HepG2 (cell line): Measurements from ENCODE around the gene EMP2. TPM values are rescaled to one million over a fixed set of nuclear protein-coding genes. Genes with fewer than 3 reads are reported as not detected.

Experiments used
- ATAC-seq: fragments of 200-7000 bp; cut with Tn5 transposase; 3 replicates; pipeline ENCODE4 v1.9.1; 2020; ENCODE audit warnings: mild to moderate bottlenecking, moderate library complexity
- BruUV-seq: library from RNA; stranded (reverse); fragments of 400-500 nt; replicated peaks from 2 replicates; lab custom pipeline; 2021; lab: Mats Ljungman, UMichigan
- CTCF ChIA-PET: fragments of 300-600 bp; formaldehyde crosslinking; extraction: SDS; loops from one replicate; lab custom pipeline; 2021; ENCODE audit warnings: low total read pairs, inconsistent platforms, low intra/inter-chr PET ratio; lab: Yijun Ruan, JAX
- POLR2A ChIA-PET: fragments of 350-600 bp; sonication (Branson Sonifier 250); formaldehyde crosslinking; loops from one replicate; lab custom pipeline; 2020; ENCODE audit warnings: antibody characterized with exemption, inconsistent platforms; lab: Yijun Ruan, JAX
- DNase-seq: peaks from one replicate; pipeline ENCODE4 v3.0.0-alpha.2; 2015; ENCODE audit warnings: low spot score
- FAIRE-seq: peaks from 3 replicates; lab custom pipeline; 2011; peaks lifted over from hg19 to GRCh38; lab: Jason Lieb, UNC
- H2AFZ ChIP-seq: one replicate; pipeline ENCODE4 v1.6.1; 2011; ENCODE audit warnings: low read length, inconsistent platforms
- H3K27ac ChIP-seq: fragments of 300-600 bp; 3 replicates; pipeline ENCODE4 v1.8.0; 2011; ENCODE audit warnings: mixed run types, mild to moderate bottlenecking, mixed read lengths, low read length, inconsistent platforms; ENCODE audit not compliant: insufficient read depth; ENCODE audit errors: extremely low read length
- H3K27me3 ChIP-seq, 2 experiments: fragments of 200-600 bp in 1 of 2; 2 replicates in 1 of 2; 3 replicates in 1 of 2; pipeline versions ENCODE4 v1.6.0 to v1.8.0; 2011; ENCODE audit warnings: low read length in 2 of 2, mild to moderate bottlenecking in 2 of 2, moderate library complexity in 2 of 2, inconsistent platforms in 1 of 2; ENCODE audit not compliant: insufficient read depth in 2 of 2, control insufficient read depth in 1 of 2
- H3K36me3 ChIP-seq, 2 experiments: fragments of 200-600 bp in 1 of 2; replicated peaks in 1 of 2; 2 replicates in 1 of 2; 3 replicates in 1 of 2; pipeline versions ENCODE4 v1.5.1 to v1.8.0; 2011; ENCODE audit warnings: low read length in 2 of 2, inconsistent platforms in 1 of 2; ENCODE audit not compliant: insufficient read depth in 2 of 2, control insufficient read depth in 1 of 2
- H3K4me1 ChIP-seq: 2 replicates; pipeline ENCODE4 v1.5.1; 2012; ENCODE audit warnings: low read length, inconsistent platforms; ENCODE audit not compliant: insufficient read depth
- H3K4me2 ChIP-seq: 2 replicates; pipeline ENCODE4 v1.6.0; 2011; ENCODE audit warnings: low read depth, low read length, inconsistent platforms
- H3K4me3 ChIP-seq, 3 experiments: fragments of 200-600 bp in 1 of 3; sonication (generic), shearing (Covaris generic) in 1 of 3; replicated peaks in 1 of 3; 2 replicates each; pipeline ENCODE4 v1.5.1; 2011 to 2016; ENCODE audit warnings: low read length in 3 of 3, inconsistent platforms in 2 of 3, low read depth in 2 of 3, mild to moderate bottlenecking in 2 of 3, control low read depth in 1 of 3, mixed read lengths in 1 of 3; ENCODE audit not compliant: insufficient read depth in 1 of 3
- H3K79me2 ChIP-seq: one replicate; pipeline ENCODE4 v1.6.1; 2011; ENCODE audit warnings: low read length, inconsistent platforms; ENCODE audit not compliant: insufficient read depth
- H3K9ac ChIP-seq: 2 replicates; pipeline ENCODE4 v1.6.0; 2011; ENCODE audit warnings: mild to moderate bottlenecking, low read depth, low read length, inconsistent platforms; ENCODE audit not compliant: insufficient read depth
- H3K9me3 ChIP-seq: 2 replicates; pipeline ENCODE4 v1.5.1; 2012; ENCODE audit warnings: mild to moderate bottlenecking, low read length
- H4K20me1 ChIP-seq: 2 replicates; pipeline ENCODE4 v1.6.0; 2011; ENCODE audit warnings: inconsistent platforms, mild to moderate bottlenecking, low read length, moderate library complexity; ENCODE audit not compliant: insufficient read depth
- E2F5 ChIP-seq: sonication (generic); formaldehyde crosslinking; conservative IDR thresholded peaks from 2 replicates; pipeline ENCODE4 v1.4.0; 2020; ENCODE audit warnings: missing genetic modification reagents
- EEA1 ChIP-seq: sonication (generic); formaldehyde crosslinking; IDR thresholded peaks from 2 replicates; pipeline ENCODE4 v1.5.1; 2020; ENCODE audit warnings: mild to moderate bottlenecking, missing genetic modification reagents, borderline replicate concordance
- FOXK1 ChIP-seq: sonication (generic); formaldehyde crosslinking; IDR thresholded peaks from 2 replicates; pipeline ENCODE4 v1.4.0; 2020; ENCODE audit warnings: low read depth, missing genetic modification reagents, borderline replicate concordance
- HHEX ChIP-seq: IDR thresholded peaks from 2 replicates; pipeline ENCODE4 v1.6.1; 2016; ENCODE audit warnings: control low read depth
- MBD4 ChIP-seq: IDR thresholded peaks from 2 replicates; pipeline ENCODE4 v1.6.1; 2012; ENCODE audit warnings: low read length, inconsistent platforms, borderline replicate concordance
- MTERF4 ChIP-seq: sonication (generic); formaldehyde crosslinking; IDR thresholded peaks from 2 replicates; pipeline ENCODE4 v1.8.0; 2023; ENCODE audit warnings: mild to moderate bottlenecking, missing genetic modification reagents
- NCOA1 ChIP-seq: sonication (generic); formaldehyde crosslinking; IDR thresholded peaks from 2 replicates; pipeline ENCODE4 v1.9.0; 2021; ENCODE audit warnings: missing genetic modification reagents
- TAF1 ChIP-seq: sonication (generic); formaldehyde crosslinking; IDR thresholded peaks from 2 replicates; pipeline ENCODE4 v1.4.0; 2020; ENCODE audit warnings: missing genetic modification reagents
- ZFAT ChIP-seq: sonication (generic); formaldehyde crosslinking; conservative IDR thresholded peaks from 2 replicates; pipeline ENCODE4 v1.8.1; 2023; ENCODE audit warnings: missing genetic modification reagents, inconsistent platforms
- ZNF281 ChIP-seq: sonication (generic); formaldehyde crosslinking; IDR thresholded peaks from 2 replicates; pipeline ENCODE4 v1.4.0; 2020; ENCODE audit warnings: missing genetic modification reagents, borderline replicate concordance
- ZNF44 ChIP-seq: sonication (generic); formaldehyde crosslinking; IDR thresholded peaks from 2 replicates; pipeline ENCODE4 v1.5.1; 2020; ENCODE audit warnings: mild to moderate bottlenecking, missing genetic modification reagents
- ZNF691 ChIP-seq: sonication (generic); formaldehyde crosslinking; IDR thresholded peaks from 2 replicates; pipeline ENCODE4 v1.4.0; 2020; ENCODE audit warnings: missing genetic modification reagents, low read depth, mild to moderate bottlenecking, borderline replicate concordance
- ZNF878 ChIP-seq: sonication (generic); formaldehyde crosslinking; IDR thresholded peaks from 2 replicates; pipeline ENCODE4 v1.8.1; 2023; ENCODE audit warnings: mild to moderate bottlenecking, missing genetic modification reagents, moderate library complexity
- WGBS: methylation state at CpG from one replicate; pipeline ENCODE4 v1.1.6; 2017; ENCODE audit warnings: low lambda C conversion rate; 5-methylcytosine and 5-hydroxymethylcytosine counted together
- in situ Hi-C: cut with HindIII; loops from 2 replicates; pipeline ENCODE4 v1.10.0; 2017; ENCODE audit warnings: low pct_unique_long_range_greater_than_20kb; ENCODE audit not compliant: extremely low pct_ligation_motif_present
- intact Hi-C: fragments of 100-400 bp; cut with micrococcal nuclease; formaldehyde crosslinking; loops from one replicate; pipeline ENCODE4 v1.10.0; 2022; ENCODE audit not compliant: unreplicated experiment
- polyA plus RNA-seq, 8 experiments: library from polyadenylated mRNA; depleted of rRNA in 3 of 8; stranded (reverse) in 7 of 8; unstranded in 1 of 8; fragments of >200 nt; fragmentation: Illumina TruSeq in 4 of 8; extraction: Trizol in 4 of 8; gene quantifications; 2 replicates each; pipeline versions ENCODE4 v1.2.1 to v1.2.3, GENCODE V29; 2011 to 2016; ENCODE audit warnings: low read depth in 4 of 8, missing spikeins in 1 of 8, mixed read lengths in 1 of 8; ENCODE audit not compliant: insufficient read depth in 1 of 8
- total RNA-seq, 5 experiments: library from RNA; depleted of rRNA; stranded (reverse); fragments of >200 nt; fragmentation: Illumina TruSeq; extraction: Trizol; gene quantifications; 2 replicates each; pipeline ENCODE4 v1.2.3, GENCODE V29; 2016; ENCODE audit warnings: low read depth in 1 of 5
- TF ChIP-seq, protein P1 (sequence below): sonication (generic); formaldehyde crosslinking; IDR thresholded peaks from 2 replicates; pipeline ENCODE4 v1.4.0; 2020; ENCODE audit warnings: missing genetic modification reagents, borderline replicate concordance

The EMP2 gene
- total and polyA plus RNA-seq, 2 of the 13 experiments (the other 11 are each of a cell fraction or from before 2014, with no cell fraction given), result 24.6 to 91.2 TPM

DNA sequence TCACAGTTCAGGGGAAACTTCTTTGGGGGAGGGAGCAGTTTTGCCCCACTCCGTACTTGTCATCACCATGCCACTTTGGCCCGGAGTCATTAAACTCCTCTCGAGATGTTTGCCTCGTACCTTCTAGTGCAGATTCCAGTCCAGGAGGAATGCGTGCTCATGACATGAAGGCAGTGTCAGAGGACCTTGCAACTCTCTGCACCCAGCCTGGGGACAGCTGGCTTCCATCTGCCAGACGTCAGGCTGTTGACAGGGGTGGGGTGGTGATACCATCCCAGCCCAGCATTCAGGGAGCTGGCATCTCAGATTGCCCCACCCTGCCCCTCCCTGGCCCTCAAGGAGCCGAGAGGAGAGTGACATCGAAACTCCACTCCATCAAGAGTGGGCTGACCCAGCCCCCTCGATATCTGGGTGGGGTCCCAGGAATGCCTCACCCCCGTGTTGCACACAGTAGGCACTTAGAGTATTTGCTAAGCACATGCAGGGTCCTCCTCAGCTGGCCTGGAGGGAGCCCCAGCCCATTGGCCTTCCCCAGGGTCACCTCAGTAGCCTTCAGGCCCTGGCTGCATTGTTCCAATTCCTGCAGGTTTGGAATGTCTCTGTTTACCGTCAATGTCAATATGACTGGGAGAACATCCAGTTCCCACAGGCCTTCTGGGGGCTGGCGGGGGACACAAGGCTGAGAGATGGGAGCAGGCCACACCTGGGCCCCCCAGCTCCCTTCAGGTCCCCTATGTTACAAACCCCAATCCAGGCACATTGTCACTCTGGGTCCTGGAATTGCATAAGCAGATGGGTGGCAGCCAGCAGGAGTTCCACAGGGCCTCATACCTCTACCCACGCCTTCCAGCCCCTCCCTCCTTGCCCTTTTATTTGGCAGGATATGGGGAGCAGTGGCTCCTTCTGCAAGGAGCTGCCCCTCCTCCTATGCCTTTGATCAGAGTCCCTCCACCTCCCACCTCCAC is 21.3 kb upstream of the EMP2 start:
- H3K36me3 ChIP-seq, result no peaks in the 10 kb centered on the region
- peak overlapping the region; percentile 10; the same call in 1 of the 2 replicates for H3K9ac ChIP-seq
- FAIRE-seq, result no peak
- BruUV-seq, result no TSS peak
- ChIA-PET POLR2A (interaction anchor here (0.9 kb wide), 1 partner anchor 143 kb away, joined by 3 read pairs; no protein-coding TSS in a partner anchor), CTCF (no interaction called here)
- H2AFZ ChIP-seq, result peak overlapping the region; percentile 31
- H4K20me1 ChIP-seq, result no peaks in the 10 kb centered on the region
- H3K9me3 ChIP-seq, result no peaks in the 10 kb centered on the region
- peaks cover 3 to 43% of the 10 kb centered on the region in 2 experiments for H3K27me3 ChIP-seq
- peak overlapping the region in 1 of 3 experiments; percentile 45; a peak in 2 of 6 replicates for H3K4me3 ChIP-seq
- H3K27ac ChIP-seq, result no peak overlapping the region
- peak; percentile 85 for ATAC-seq
- 2% methylated on average over 6 of the region's 13 CpGs for WGBS
- DNase-seq, result peak; percentile 82
- H3K4me1 ChIP-seq, result peaks cover 55% of the 10 kb centered on the region
- no peaks in the 10 kb centered on the region for H3K79me2 ChIP-seq
- in situ Hi-C loops, result no loop called here
- peak overlapping the region; percentile 65 for H3K4me2 ChIP-seq
- intact Hi-C loops, result loop anchor here (1.0 kb wide), 1 partner anchor 9 kb away; no protein-coding TSS in a partner anchor
- TF ChIP-seq FOXK1 (CRISPR knock-in tag) (peak; percentile 68; the same call in 1 of the 2 replicates), ZNF44 (CRISPR knock-in tag) (peak; percentile 56; the same call in 1 of the 2 replicates), MBD4 (no peak), ZFAT (no peak), NCOA1 (CRISPR knock-in tag) (no peak), ZNF691 (CRISPR knock-in tag) (no peak), ZNF281 (CRISPR knock-in tag) (no peak), ZNF878 (CRISPR knock-in tag) (no peak; the same call in 1 of the 2 replicates), HHEX (CRISPR knock-in tag) (0 out of 2 replicates have a peak, but pooled peaks have one; percentile 11), E2F5 (CRISPR knock-in tag) (no peak), EEA1 (CRISPR knock-in tag) (no peak), TAF1 (CRISPR knock-in tag) (no peak), MTERF4 (peak; percentile 75; the same call in 1 of the 2 replicates)
- TF ChIP-seq, protein P1, sequence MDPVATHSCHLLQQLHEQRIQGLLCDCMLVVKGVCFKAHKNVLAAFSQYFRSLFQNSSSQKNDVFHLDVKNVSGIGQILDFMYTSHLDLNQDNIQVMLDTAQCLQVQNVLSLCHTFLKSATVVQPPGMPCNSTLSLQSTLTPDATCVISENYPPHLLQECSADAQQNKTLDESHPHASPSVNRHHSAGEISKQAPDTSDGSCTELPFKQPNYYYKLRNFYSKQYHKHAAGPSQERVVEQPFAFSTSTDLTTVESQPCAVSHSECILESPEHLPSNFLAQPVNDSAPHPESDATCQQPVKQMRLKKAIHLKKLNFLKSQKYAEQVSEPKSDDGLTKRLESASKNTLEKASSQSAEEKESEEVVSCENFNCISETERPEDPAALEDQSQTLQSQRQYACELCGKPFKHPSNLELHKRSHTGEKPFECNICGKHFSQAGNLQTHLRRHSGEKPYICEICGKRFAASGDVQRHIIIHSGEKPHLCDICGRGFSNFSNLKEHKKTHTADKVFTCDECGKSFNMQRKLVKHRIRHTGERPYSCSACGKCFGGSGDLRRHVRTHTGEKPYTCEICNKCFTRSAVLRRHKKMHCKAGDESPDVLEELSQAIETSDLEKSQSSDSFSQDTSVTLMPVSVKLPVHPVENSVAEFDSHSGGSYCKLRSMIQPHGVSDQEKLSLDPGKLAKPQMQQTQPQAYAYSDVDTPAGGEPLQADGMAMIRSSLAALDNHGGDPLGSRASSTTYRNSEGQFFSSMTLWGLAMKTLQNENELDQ, result no peak
